GM18498 (cell line): Measurements from ENCODE around the gene RNPS1.
"Not testable (repeated sequence)": the region's sequence is repeated elsewhere in the genome, so short reads cannot be mapped to it uniquely, and the experiment has no call there.

Experiments
- ATAC-seq: cut with Tn5 transposase; IDR thresholded peaks from one replicate; pipeline ENCODE4 v1.9.1; 2021; ENCODE audit warnings: mild to moderate bottlenecking, moderate library complexity; ENCODE audit not compliant: unreplicated experiment

Gene RNPS1

DNA sequence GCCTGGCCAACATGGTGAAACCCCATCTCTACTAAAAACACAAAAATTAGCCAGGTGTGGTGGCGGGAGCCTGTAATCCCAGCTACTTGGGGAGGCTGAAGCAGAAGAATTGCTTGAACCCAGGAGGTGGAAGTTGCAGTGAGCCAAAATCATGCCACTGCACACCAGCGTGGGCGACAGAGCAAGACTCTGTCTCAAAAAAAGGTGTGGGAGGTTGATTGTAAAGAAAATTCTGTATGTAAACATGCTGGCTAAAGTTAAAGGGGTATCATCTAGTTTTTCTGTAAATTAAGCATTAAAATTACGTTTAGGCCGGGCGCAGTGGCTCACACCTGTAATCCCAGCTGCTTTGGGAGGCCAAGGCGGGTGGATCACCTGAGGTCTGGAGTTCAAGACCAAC, 9.4 kb downstream of the RNPS1 start:
- ATAC-seq: not testable (repeated sequence)

DNA sequence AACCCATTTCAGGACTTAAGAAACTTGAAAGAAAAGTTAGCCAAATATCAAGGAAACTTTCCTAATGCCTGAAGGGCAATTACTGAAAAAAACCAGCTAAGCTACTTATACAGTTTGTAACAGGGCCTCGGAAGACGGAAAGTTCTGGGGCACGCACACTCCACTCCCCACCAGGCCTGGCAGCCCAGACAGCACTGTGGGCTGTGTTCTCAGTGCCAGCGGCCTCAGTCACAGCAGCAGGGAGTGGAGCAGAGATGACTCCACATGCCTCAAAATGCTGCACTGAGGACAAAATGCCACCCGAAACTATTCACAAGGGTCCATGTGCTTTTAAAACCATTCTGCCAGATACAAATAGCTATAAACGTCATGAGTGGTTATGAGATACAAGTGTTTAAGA, 10.2 kb downstream of the RNPS1 start:
- ATAC-seq: no peak

DNA sequence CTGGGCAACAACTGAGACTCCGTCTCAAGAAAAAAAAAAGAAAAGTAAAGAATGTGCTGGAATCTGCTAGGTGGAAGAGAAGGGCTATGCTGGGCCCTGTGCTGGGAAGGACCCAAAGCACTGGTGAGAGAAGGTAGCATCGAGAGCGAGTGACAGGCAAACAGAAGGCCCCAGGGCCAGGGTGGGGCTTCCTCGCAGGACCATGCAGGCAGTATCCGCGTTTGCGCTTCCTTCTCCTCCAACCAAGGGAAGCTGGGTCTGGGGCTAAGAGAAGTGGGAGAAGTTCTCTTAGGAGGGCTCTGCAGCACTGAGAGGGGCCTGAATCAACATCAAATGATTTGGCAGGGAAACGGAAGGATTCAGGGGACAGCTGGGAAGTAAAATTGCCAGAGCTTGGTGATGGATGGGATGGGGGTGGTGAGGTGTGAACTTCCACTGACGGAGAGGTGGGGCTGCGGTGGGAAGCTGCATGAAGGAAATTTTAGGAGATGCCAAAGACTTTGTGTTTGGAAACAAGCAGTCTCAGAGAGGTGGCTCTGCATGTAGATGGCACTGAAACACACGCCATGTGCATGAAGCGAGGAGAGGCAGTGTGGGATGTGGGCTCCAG, 11.3 kb downstream of the RNPS1 start:
- no peak for ATAC-seq

DNA sequence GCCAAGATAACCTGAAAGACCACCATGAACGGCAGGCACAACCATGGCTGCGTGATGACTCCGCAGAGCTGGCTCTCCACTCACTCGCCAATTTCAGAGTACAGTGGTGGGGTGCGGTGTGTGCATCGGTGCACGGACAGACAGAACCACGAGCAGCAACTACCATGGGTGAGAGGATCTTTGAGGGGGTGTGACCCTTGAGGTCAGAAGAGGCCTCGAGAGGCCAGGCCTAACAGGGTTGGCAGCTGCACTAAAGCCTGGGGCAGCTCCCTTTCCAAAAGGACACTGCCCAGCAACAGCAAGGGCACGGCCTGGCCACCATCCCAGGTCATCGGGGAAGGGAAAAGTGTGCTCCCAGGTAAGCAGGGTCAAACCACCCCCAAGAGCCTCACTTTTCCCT, 14.6 kb downstream of the RNPS1 start:
- ATAC-seq: no peak

DNA sequence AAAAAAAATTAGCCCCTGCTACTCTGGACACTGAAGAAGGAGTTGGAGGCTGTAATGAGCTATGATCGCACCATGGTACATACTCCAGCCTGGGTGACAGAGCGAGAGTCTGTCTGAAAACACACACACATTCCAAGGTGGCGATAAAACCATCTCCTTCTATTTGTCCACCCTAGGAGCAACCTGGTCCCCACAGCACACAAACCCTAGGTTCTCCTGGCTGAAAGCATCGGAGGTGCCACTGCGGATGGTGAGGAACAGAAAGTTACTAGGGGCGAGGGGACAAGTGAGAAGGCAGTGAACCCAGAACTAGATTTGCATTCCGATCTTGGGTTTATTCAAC, 15.1 kb downstream of the RNPS1 start:
- ATAC-seq: no peak

DNA sequence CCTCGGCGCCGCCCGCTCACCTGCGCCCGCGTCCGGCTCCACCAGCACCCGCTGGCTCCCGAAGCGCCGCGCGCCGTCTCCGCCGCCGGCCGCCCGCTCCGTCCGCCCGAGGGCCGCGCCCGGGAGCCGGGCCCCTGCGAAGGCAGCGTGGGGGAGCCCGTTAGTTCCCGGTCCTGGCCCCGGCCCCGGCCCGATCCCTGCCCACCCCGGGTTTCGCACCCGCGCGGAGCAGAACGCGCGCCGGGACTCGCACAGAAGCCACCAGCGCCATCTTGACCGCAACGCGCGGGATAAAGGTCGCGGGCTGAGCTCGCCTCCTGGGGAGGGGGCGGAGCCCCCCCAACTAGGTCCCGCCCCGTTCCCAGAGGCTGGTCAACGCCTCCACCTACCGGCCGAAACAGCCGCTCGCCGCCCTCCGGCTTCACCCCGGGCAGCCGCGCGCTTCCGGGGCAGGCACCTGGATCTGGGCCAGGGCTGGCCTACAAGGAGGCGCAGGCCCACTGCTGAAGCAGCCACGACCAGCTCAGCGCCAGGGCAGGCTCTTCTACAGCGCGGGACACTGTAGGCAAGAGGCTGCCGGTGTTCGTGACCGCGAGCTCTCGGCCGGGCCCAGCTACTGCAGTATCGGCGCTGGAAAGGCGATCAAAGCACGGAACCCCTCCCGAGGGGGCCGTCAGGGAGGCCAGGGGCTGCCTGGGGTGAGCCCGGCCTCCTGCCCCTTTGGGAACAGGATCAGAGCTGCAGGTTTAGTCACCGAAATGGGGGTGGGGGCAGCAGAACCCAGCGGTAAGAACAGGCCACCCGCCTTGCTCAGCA, 16.4 kb downstream of the RNPS1 start, which contains the start of gene ECI1:
Gene ECI1, minus strand, starts transcription at position 292 of the 816 bp plus-strand sequence. Its CDS starts 21 bp downstream, at position 271.
- peak; percentile 91 for ATAC-seq

DNA sequence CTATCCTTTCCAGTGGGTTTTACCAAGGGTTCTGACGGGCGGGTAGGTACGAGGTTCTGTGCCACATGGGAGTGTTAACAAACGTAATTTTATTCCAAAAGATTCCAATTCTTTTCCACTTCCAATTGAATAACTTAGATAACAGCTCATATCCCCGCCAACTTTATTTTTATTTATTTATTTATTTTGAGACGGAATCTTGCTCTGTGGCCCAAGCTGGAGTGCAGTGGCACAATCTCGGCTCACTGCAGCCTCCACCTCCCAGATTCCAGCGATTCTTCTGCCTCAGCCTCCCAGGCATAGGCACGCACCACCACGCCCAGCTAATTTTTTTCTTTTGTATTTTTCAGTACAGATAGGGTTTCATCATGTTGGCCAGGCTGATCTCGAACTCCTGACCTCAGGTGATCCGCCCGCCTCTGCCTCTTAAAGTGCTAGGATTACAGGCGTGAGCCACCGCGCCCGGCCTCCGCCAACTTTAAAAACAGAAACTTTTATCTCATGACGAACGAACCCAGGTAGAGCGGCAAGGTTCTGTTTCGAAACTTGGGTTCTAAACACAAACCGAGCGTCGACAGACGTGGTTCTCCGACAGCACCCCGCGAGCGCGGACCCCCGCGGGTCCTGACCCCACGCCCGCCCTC, 17.2 kb downstream of the RNPS1 start:
- no peak for ATAC-seq

DNA sequence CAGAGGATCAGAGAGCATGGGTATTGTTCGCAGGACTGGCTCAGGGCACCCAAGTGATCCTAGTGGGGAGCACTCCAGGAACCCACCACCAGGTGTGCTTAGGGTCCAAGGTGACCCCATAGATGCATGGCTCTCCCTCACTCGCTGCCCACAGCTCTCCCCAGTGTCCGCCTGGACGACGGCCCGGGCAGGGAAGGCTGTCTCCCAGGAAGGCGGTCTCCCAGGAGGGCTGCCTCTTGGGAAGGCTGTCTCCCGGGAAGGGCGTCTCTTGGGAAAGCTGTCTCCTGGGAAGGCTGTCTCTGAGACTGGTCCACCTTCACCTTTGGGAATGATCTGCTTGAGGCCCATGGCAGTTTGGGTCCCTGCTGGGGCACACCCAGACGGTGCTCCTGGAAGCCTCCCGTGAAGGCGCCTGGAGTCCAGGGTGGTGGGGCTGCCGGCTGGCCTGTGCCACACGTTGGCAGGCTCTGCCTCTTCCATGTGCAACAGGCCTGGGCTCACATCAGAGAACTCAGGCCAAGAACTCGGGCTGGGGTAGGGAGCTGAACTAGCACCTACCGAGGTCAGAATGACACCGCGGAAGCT, 21.5 kb downstream of the RNPS1 start:
- ATAC-seq: no peak

DNA sequence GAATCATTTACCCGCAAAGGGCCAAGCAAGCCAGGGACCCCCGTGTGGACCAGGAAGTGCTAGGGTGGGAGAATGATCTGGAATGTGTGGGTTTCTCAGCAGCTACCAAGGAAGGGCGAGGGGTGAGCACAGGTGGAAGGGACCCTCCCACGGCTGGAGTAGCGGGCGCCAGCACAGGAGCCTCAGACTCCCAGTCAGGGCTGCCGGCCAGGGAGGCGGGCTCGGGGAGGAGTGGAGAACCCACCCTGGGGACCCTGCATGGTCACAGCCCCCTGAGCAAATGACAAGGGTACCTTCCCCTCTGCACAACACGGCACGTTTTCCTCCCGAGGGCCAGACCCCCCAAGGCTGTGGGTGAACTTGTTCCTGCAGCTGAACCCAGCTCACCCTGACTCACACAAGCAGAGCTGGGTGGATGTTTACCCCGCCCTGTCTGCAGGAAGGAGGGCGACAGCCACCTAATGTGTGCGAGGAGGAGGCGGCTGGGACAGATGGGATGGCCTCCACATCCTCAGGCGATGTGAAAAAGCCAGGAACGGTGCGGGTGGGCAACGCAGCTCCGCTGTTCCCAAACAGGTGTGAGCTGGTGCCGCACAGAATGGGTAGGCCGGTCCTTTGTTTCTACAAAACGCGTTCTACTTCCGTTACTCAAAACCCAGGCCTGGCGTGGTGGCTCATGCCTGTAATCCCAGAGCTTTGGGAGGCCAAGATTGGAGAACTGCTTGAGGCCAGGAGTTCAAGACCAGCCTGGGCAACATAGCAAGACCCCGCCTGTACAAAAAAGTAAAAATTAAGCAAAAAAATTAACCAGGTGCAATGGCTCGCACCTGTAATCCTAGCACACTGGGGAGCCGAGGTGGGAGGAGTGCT, 22.8 kb downstream of the RNPS1 start:
- no peak for ATAC-seq

DNA sequence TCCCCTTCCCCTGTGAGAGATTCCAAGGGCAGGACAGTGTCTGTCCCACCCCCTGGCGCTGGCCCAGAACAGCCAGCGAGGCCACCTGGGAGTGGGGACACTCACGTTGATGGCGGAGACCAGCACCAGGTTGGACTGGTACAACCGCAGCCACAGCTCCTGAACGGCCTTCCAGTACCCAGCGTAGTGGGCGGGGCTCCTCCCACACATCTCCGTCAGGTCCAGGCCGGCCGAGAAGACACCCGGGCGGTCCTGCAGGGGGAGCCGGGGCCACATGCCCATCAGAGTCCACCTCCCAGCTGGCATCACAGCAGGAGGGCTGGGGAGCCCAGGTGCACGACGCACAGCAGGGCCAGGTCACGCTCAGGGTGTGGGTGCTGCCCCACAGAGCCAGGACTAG, 23.6 kb downstream of the RNPS1 start:
- ATAC-seq: no peak

DNA sequence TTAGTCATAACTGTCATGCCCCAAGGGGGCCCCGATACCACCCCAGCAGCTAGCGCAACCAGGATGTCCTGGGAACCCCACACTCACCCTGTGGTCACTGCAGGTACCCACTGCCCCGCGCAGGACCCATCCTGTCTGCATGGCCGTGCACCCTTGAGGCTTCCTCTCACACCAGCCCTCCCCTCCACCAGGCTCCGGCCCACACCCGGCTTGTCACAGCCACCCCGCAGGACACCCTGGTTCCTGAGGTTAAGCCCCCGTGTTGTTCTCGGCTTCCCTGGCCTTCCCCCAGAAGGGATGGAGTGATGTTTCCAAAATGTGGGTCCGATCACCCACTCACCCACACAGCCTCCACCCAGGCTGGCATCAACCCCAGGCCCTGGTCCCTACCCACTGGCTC, 24.1 kb downstream of the RNPS1 start:
- ATAC-seq: no peak

DNA sequence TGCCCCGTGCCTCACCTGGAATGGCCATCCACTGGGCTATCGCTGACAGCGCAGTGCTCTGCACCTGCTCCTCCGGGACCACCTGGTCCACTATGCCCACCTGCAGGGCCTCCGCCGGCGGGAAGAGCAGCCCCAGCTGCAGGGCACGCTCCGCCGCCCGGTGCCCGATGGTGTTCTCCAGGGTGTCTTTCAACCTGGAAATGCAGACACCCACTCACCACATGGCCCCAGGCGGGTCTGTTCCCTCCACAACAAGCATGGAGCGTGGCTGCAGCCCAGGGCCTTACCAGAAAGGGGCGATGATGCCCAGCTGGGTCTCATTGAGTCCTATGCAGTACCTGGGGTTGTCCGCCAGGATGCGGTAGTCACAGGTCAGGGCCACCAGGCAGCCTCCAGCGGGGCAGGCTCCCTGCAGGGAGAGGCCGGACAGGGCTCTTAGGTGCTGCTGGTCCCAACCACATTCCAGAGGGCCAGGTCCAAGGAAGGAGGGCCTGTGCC, 24.8 kb downstream of the RNPS1 start:
- no peak for ATAC-seq

DNA sequence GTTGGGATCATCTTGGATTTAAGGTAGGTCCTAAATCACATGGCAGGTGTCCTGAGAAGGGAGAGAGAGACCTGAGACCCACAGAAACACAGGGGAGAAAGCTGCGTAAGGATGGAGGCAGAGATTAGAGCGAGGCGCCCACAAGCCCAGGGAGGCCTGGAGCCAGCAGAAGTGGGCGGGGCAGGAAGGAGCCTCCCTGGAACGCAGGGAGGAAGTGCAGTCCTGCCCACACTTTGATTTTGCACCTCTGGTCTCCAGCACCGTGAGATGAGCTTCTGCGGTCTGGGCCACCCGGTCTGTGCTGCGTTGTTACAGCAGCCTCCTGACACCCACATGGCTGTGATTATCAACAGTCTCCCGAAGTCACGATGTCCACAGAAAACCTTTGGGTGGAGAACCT, 25.3 kb downstream of the RNPS1 start:
- ATAC-seq: no peak

DNA sequence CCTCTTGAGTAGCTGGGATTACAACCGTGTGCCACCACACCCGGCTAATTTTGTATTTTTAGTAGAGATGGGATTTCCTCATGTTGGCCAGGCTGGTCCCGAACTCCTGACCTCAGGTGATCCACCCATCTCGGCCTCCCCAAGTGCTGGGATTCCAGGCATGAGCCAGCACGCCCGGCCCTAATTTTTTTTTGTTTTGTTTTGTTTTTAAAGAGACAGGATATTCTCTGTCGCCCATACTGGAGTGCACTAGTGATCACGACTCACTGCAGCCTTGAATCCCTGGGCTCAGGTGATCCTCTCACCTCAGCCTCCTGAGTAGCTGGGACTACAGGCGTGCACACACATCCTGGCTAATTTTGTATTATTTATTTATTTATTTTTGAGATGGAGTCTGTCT, 27.6 kb downstream of the RNPS1 start:
- ATAC-seq: not testable (repeated sequence)

DNA sequence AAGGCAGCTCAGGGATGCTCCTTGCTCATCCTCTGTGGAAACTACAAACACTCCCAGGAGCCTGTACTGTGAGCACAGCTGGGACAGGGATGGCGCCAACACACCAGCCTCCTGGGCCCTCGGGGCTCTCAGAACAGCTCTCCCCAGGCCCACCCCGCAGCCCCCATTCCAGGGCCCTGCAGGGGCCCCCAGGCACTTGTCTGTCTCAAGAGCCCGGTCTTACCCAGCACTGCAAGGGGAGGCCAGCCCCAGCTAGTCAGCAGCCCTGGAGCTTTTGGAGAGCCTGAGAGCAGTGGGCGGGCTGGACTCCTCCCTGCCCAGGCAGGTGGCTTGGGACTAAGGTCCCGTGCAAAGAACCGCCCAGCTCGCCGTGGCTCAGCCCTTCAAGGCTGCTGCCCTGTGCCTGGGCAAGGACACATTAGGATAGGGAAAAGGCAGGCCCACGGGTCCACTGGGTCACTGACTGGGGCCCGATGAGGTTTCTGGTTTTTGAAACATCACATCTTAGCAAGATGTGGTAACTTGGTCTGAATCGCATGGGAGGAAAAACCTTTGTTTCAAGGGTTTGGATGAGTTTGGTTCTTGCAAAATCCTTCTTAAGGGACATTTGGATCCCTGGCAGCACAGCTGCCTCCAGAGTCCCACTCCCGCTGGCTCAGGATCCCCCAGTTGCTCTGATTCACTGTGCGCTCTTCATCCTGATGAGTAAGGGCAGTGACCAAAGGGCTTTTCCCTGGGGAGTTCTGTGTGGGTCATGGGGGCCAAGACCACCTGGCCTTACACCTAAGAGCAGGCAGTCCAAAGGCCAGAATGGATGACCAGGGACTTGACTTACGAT, 28.9 kb downstream of the RNPS1 start:
- no peak for ATAC-seq

DNA sequence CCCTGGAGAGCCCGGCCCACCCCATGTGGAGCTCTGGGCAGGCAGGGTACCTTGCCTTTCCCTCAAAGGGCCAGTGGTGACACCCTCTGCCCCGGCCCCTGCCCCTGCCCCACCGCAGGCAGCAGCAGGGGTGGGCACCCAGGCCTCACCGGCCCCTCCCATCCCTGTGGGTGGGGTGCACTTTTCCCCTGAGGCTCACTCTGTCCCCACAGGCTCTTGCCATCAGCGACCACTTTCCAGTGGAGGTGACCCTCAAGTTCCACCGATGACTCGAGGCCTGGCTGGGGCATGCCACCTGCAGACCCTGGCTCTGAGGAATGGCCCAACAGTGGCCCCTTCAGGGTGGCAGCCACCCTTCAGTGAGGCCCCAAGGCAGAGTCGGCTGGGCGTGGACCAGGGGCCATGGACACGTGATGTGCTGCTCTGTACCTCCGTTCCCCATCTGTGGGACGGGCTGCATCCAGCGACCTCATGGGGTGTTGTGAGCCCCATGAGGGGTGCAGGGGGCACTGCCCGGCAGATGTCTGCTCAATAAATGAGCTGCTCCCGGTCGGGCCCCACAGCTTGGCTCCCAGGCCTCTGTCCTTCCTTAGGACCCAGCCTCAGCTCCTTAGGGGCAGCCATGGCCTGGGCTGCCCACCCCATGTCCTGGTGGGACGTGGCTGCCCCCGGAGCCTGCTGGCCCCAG, 29.6 kb downstream of the RNPS1 start:
- no peak for ATAC-seq

DNA sequence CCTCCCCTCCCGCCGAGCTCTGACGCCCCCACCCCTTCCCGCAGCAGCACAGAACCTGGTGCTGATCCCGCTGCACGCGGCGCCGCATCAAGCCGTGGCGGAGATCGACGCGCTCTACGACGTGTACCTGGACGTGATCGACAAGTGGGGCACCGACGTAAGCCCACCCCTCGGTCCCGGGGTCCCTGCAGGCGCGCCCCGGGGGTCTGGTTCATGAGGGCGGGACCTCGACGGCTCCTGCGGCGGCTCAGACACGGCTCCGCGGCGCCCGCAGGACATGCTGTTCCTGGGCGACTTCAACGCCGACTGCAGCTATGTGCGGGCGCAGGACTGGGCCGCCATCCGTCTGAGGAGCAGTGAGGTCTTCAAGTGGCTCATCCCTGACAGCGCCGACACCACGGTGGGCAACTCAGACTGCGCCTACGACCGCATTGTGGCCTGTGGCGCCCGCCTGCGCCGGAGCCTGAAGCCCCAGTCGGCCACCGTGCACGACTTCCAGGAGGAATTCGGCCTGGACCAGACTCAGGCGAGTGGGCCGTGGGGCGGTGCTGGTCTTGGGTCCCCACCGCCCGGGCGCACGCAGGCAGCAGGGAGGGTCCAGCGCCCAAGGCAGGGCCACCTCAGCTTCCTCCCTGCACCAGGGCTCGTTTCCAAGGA, 30.3 kb downstream of the RNPS1 start:
- no peak for ATAC-seq

DNA sequence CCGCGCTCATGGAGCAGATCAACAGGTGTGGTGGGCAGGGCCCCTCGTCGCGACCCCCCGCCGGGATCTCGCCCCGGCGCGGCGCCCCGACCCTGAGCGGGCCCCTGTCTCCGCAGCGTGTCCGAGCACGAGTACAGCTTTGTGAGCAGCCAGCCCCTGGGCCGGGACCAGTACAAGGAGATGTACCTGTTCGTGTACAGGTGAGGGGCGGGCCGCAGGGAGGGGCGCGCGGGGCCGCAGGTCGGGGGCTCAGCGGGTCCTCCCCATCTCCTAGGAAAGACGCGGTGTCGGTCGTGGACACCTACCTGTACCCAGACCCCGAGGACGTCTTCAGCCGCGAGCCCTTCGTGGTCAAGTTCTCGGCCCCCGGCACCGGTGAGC, 30.8 kb downstream of the RNPS1 start:
- ATAC-seq: no peak
